Keratinocyte (primary cell): ENCODE measurements around the gene ILKAP. TPM values are rescaled to one million over a fixed set of nuclear protein-coding genes. Genes with fewer than 3 reads are reported as not detected.

Source experiments
- DNase-seq: peaks from one replicate; pipeline ENCODE4 v3.0.0-alpha.2; 2011; ENCODE audit warnings: low read depth, missing footprints, low spot score
- FAIRE-seq: peaks from 2 replicates; lab custom pipeline; 2011; peaks lifted over from hg19 to GRCh38; lab: Jason Lieb, UNC
- H2AFZ ChIP-seq: 2 replicates; pipeline ENCODE4 v1.6.0; 2012; ENCODE audit warnings: low read length, control low read depth, inconsistent platforms; ENCODE audit not compliant: control insufficient read depth
- H3K27ac ChIP-seq: 2 replicates; pipeline ENCODE4 v1.5.1; 2011; ENCODE audit warnings: low read length; ENCODE audit not compliant: control insufficient read depth, insufficient read depth
- H3K27me3 ChIP-seq: 3 replicates; pipeline ENCODE4 v1.6.0; 2011; ENCODE audit warnings: low read length; ENCODE audit not compliant: control insufficient read depth, insufficient read depth; ENCODE audit errors: extremely low read depth
- H3K36me3 ChIP-seq, 2 experiments: 2 replicates in 1 of 2; 3 replicates in 1 of 2; pipeline ENCODE4 v1.5.1; 2011; ENCODE audit warnings: low read length in 2 of 2, mild to moderate bottlenecking in 1 of 2; ENCODE audit not compliant: control insufficient read depth in 2 of 2, insufficient read depth in 2 of 2; ENCODE audit errors: extremely low read depth in 1 of 2
- H3K4me1 ChIP-seq: 3 replicates; pipeline ENCODE4 v1.5.1; 2011; ENCODE audit warnings: low read length; ENCODE audit not compliant: control insufficient read depth, insufficient read depth; ENCODE audit errors: extremely low read depth
- H3K4me2 ChIP-seq: 3 replicates; pipeline ENCODE4 v1.6.0; 2011; ENCODE audit warnings: low read depth, low read length; ENCODE audit not compliant: control insufficient read depth, insufficient read depth; ENCODE audit errors: extremely low read depth
- H3K4me3 ChIP-seq, 3 experiments: fragments of 200-600 bp in 1 of 3; sonication (generic) in 1 of 3; 2 replicates in 2 of 3; 3 replicates in 1 of 3; pipeline ENCODE4 v1.5.1; 2011 to 2016; ENCODE audit warnings: low read length in 3 of 3, mild to moderate bottlenecking in 3 of 3, control low read depth in 2 of 3, inconsistent platforms in 1 of 3, low read depth in 1 of 3, mixed read lengths in 1 of 3, mixed run types in 1 of 3, moderate library complexity in 1 of 3; ENCODE audit not compliant: control insufficient read depth in 2 of 3, insufficient read depth in 2 of 3; ENCODE audit errors: extremely low read depth in 1 of 3
- H3K79me2 ChIP-seq: 2 replicates; pipeline ENCODE4 v1.6.0; 2012; ENCODE audit warnings: low read length; ENCODE audit not compliant: control insufficient read depth, insufficient read depth
- H3K9ac ChIP-seq: 3 replicates; pipeline ENCODE4 v1.6.0; 2011; ENCODE audit warnings: low read length; ENCODE audit not compliant: control insufficient read depth, insufficient read depth; ENCODE audit errors: extremely low read depth
- H3K9me1 ChIP-seq: 3 replicates; pipeline ENCODE4 v1.6.0; 2011; ENCODE audit warnings: low read length; ENCODE audit not compliant: control insufficient read depth, insufficient read depth; ENCODE audit errors: extremely low read depth
- H3K9me3 ChIP-seq: 2 replicates; pipeline ENCODE4 v1.5.1; 2012; ENCODE audit warnings: low read depth, low read length; ENCODE audit not compliant: control insufficient read depth
- H4K20me1 ChIP-seq: 3 replicates; pipeline ENCODE4 v1.6.0; 2011; ENCODE audit warnings: low read length; ENCODE audit not compliant: control insufficient read depth, insufficient read depth; ENCODE audit errors: extremely low read depth
- CTCF ChIP-seq, 3 experiments: IDR thresholded peaks in 1 of 3; conservative IDR thresholded peaks in 1 of 3; optimal IDR thresholded peaks in 1 of 3; 2 replicates in 2 of 3; 3 replicates in 1 of 3; pipeline versions ENCODE3 to v1.5.1; 2011; ENCODE audit warnings: low read length in 3 of 3, mild to moderate bottlenecking in 3 of 3, moderate library complexity in 2 of 3, control low read depth in 1 of 3, inconsistent platforms in 1 of 3; ENCODE audit not compliant: insufficient read depth in 2 of 3; ENCODE audit errors: extremely low read depth in 1 of 3
- EZH2 ChIP-seq: IDR thresholded peaks from one replicate; pipeline ENCODE4 v1.6.1; 2012; ENCODE audit warnings: inconsistent platforms, mild to moderate bottlenecking, low read length, moderate library complexity
- dilution Hi-C: fragments of 300-500 bp; cut with MboI; formaldehyde crosslinking; loops from one replicate; pipeline ENCODE4 v1.7.0; 2020; ENCODE audit warnings: low sequenced_read_pairs; ENCODE audit not compliant: extremely low pct_ligation_motif_present
- polyA plus RNA-seq, 5 experiments: library from polyadenylated mRNA; depleted of rRNA in 3 of 5; stranded (reverse) in 3 of 5; stranded (forward) in 1 of 5; unstranded in 1 of 5; fragments of >200 nt; gene quantifications; 1 replicate in 1 of 5; 2 replicates in 3 of 5; 3 replicates in 1 of 5; pipeline versions ENCODE4 v1.2.1 to v1.2.3, GENCODE V29; 2011 to 2012; ENCODE audit warnings: missing spikeins in 2 of 5, low read depth in 1 of 5, low replicate concordance in 1 of 5

Gene ILKAP
- polyA plus RNA-seq, 1 donor (not counting 4 experiments of a cell fraction or from before 2014, with no cell fraction given) = 39.1 TPM

- Histone ChIP-seq H3K27me3 (peaks cover 19% of the 10 kb centered on the region), H4K20me1 (no peaks in the 10 kb centered on the region), H2AFZ (no peak overlapping the region), H3K4me2 (peak overlapping the region; percentile 61), H3K9me1 (no peaks in the 10 kb centered on the region), H3K4me1 (no peaks in the 10 kb centered on the region), H3K9ac (peak overlapping the region; percentile 46), H3K4me3 (peak overlapping the region in 2 of 3 experiments; percentile 18 to 36), H3K36me3 (no peaks in the 10 kb centered on the region), H3K27ac (no peak overlapping the region), H3K9me3 (no peaks in the 10 kb centered on the region), H3K79me2 (no peaks in the 10 kb centered on the region)
- dilution Hi-C loops = no loop called here
- FAIRE-seq (no peak), DNase-seq (no peak)
- no peak for TF ChIP-seq EZH2
- no peak for TF ChIP-seq CTCF (optimal IDR thresholded peaks at IDR 0.05 in 1 of 3, IDR thresholded peaks at IDR 0.05 in 1 of 3, conservative IDR thresholded peaks at IDR 0.05 in 1 of 3; ENCODE audit: extremely low read depth in 1 of 3, insufficient read depth in 2 of 3, low read length in 3 of 3)
Measured at GRCh38 chr2:238159661-238160205, 43.8 kb downstream of the ILKAP start.

- DNase-seq = no peak
- Histone ChIP-seq H3K4me2 (peak overlapping the region; percentile 61), H3K27me3 (peaks cover 19% of the 10 kb centered on the region), H3K4me1 (no peaks in the 10 kb centered on the region), H4K20me1 (no peaks in the 10 kb centered on the region), H3K36me3 (no peaks in the 10 kb centered on the region), H3K4me3 (peak overlapping the region; percentile 9 to 36 (median 18)), H3K9me3 (no peaks in the 10 kb centered on the region), H3K9me1 (no peaks in the 10 kb centered on the region), H3K27ac (no peak overlapping the region), H3K79me2 (no peaks in the 10 kb centered on the region), H2AFZ (no peak overlapping the region), H3K9ac (peak overlapping the region; percentile 46)
- no peak for FAIRE-seq
- no peak for TF ChIP-seq CTCF (optimal IDR thresholded peaks at IDR 0.05 in 1 of 3, IDR thresholded peaks at IDR 0.05 in 1 of 3, conservative IDR thresholded peaks at IDR 0.05 in 1 of 3; ENCODE audit: extremely low read depth in 1 of 3, insufficient read depth in 2 of 3, low read length in 3 of 3)
- TF ChIP-seq EZH2 = no peak
- dilution Hi-C loops = no loop called here
Measured at GRCh38 chr2:238159071-238159539, 44.4 kb downstream of the ILKAP start.
